Ascending aorta (tissue), 2 donors: Measurements from ENCODE around the gene DGKI. TPM values are rescaled to one million over a fixed set of nuclear protein-coding genes. Genes with fewer than 3 reads are reported as not detected.

ENCODE experiments used
- DNase-seq, 2 donors: peaks; one replicate each; pipeline ENCODE4 v3.0.0-alpha.2; 2019; ENCODE audit warnings: low spot score in 2 of 2
- H3K27ac ChIP-seq, 2 donors: fragments of 200-600 bp; sonication (generic); one replicate each; pipeline ENCODE4 v1.5.1; 2016 to 2017; ENCODE audit warnings: mild to moderate bottlenecking in 1 of 2
- H3K27me3 ChIP-seq: fragments of 200-600 bp; sonication (generic); one replicate; pipeline ENCODE4 v1.5.1; 2017
- H3K36me3 ChIP-seq, 2 donors: fragments of 200-600 bp; sonication (generic); one replicate each; pipeline ENCODE4 v1.5.1; 2016
- H3K4me1 ChIP-seq, 2 donors: fragments of 200-600 bp; sonication (generic); one replicate each; pipeline ENCODE4 v1.5.1; 2016 to 2017; ENCODE audit warnings: mild to moderate bottlenecking in 1 of 2
- H3K4me3 ChIP-seq, 2 donors: fragments of 200-600 bp; sonication (generic); one replicate each; pipeline ENCODE4 v1.5.1; 2016 to 2017; ENCODE audit warnings: mild to moderate bottlenecking in 1 of 2
- H3K9me3 ChIP-seq, 2 donors: fragments of 200-600 bp; sonication (generic); one replicate each; pipeline ENCODE4 v1.5.1; 2016
- intact Hi-C: fragments of 100-400 bp; cut with DNase I; formaldehyde crosslinking; loops from one replicate; pipeline ENCODE4 v1.15.1; 2023
- total RNA-seq: library from RNA; depleted of rRNA; stranded (reverse); fragments of >200 nt; gene quantifications from one replicate; pipeline ENCODE4 v1.1.0, GENCODE V29; 2016
- TF ChIP-seq, protein P1 (sequence below), 3 experiments: fragments of 200-600 bp in 2 of 3; fragments of 450-650 bp in 1 of 3; sonication (generic) in 2 of 3; IDR thresholded peaks; one replicate each; pipeline ENCODE4 v1.5.1; 2016 to 2019; ENCODE audit warnings: antibody characterized with exemption in 3 of 3, mild to moderate bottlenecking in 1 of 3, moderate library complexity in 1 of 3

The DGKI gene
- total RNA-seq, 1 donor from 2014 or later: 13.4 TPM

GRCh38 chr7:137691566-137691965 lies 155.2 kb downstream of the DGKI start:
- TF ChIP-seq, protein P1, sequence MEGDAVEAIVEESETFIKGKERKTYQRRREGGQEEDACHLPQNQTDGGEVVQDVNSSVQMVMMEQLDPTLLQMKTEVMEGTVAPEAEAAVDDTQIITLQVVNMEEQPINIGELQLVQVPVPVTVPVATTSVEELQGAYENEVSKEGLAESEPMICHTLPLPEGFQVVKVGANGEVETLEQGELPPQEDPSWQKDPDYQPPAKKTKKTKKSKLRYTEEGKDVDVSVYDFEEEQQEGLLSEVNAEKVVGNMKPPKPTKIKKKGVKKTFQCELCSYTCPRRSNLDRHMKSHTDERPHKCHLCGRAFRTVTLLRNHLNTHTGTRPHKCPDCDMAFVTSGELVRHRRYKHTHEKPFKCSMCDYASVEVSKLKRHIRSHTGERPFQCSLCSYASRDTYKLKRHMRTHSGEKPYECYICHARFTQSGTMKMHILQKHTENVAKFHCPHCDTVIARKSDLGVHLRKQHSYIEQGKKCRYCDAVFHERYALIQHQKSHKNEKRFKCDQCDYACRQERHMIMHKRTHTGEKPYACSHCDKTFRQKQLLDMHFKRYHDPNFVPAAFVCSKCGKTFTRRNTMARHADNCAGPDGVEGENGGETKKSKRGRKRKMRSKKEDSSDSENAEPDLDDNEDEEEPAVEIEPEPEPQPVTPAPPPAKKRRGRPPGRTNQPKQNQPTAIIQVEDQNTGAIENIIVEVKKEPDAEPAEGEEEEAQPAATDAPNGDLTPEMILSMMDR (IDR thresholded peaks at IDR 0.05): no peak
- peaks cover 0 to 8% of the 10 kb centered on the region in 2 donors for H3K4me1 ChIP-seq
- no peak overlapping the region for H3K4me3 ChIP-seq
- no peaks in the 10 kb centered on the region for H3K27me3 ChIP-seq
- H3K27ac ChIP-seq: peak overlapping the region in 1 of 2 donors; percentile 3
- H3K36me3 ChIP-seq: no peaks in the 10 kb centered on the region
- no peak for DNase-seq
- no peaks in the 10 kb centered on the region for H3K9me3 ChIP-seq
- intact Hi-C loops: no loop called here

DNA sequence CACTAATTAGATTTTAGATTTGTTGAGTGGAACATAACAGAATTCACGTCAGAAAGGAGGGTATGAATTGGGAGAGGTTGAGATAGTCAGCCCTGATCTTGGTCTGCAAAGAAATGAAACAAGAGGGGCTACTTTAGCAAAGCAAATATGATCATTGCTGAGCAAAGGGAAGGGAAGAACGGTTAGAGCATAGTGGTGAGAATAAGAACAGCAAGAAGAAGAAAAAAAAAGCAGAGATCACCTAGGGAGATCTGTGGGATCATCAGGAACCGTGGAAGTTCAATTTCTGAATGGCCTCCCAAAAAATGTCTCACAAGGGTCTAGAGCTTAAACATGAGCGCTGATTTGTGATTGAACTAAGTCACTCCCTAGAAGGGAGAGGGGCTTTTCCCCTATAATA lies 156.1 kb downstream of the DGKI start:
- H3K27ac ChIP-seq: no peak overlapping the region
- intact Hi-C loops: no loop called here
- DNase-seq: no peak
- H3K27me3 ChIP-seq: no peaks in the 10 kb centered on the region
- H3K36me3 ChIP-seq: no peaks in the 10 kb centered on the region
- H3K4me1 ChIP-seq: peaks cover 0 to 8% of the 10 kb centered on the region in 2 donors
- H3K4me3 ChIP-seq: no peak overlapping the region
- TF ChIP-seq, protein P1 (IDR thresholded peaks at IDR 0.05): no peak
- H3K9me3 ChIP-seq: no peaks in the 10 kb centered on the region

GRCh38 chr7:137689761-137690160 lies 157.0 kb downstream of the DGKI start:
- H3K27me3 ChIP-seq: no peaks in the 10 kb centered on the region
- peaks cover 0 to 8% of the 10 kb centered on the region in 2 donors for H3K4me1 ChIP-seq
- H3K4me3 ChIP-seq: no peak overlapping the region
- DNase-seq: no peak
- no peak overlapping the region for H3K27ac ChIP-seq
- H3K36me3 ChIP-seq: no peaks in the 10 kb centered on the region
- no peaks in the 10 kb centered on the region for H3K9me3 ChIP-seq
- TF ChIP-seq, protein P1 (IDR thresholded peaks at IDR 0.05): no peak
- intact Hi-C loops: no loop called here

DNA sequence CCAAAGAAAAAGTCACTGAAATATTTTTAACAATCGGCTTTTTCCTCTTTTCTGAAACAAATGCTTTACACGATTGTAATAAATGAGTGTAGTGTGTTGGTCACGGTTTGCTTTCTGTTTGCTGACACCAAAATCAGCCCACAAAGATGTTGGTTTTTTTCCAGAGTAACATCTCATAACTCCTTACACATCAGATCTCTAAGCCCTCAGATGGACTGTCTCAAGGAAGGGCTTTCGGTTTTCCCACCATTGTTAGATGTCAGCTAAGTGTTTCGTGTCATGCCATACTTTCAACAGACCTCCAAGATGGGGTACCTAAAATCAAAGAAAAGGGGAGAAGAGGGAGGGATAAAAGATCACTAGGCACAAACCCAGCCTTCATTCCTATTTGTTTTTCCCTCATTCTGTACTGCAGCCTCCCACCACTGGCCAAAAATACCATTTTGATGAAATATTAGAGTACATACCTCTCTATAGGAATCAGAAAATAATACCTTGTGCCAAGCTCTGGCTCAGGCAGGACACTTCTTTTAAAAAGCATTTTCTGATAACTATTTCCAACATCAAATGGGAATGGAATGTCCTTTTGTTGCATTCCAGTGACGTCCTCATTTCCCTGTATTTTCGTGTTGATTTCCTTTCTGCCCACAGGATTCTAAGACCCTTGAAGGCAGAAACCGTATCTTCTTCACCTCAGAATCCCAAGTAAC lies 159.1 kb downstream of the DGKI start:
- peaks cover 0 to 8% of the 10 kb centered on the region in 2 donors for H3K4me1 ChIP-seq
- intact Hi-C loops: no loop called here
- DNase-seq: no peak
- no peaks in the 10 kb centered on the region for H3K9me3 ChIP-seq
- H3K36me3 ChIP-seq: no peaks in the 10 kb centered on the region
- H3K27me3 ChIP-seq: no peaks in the 10 kb centered on the region
- no peak overlapping the region for H3K4me3 ChIP-seq
- TF ChIP-seq, protein P1 (IDR thresholded peaks at IDR 0.05): no peak
- peak overlapping the region; percentile 3 to 48 for H3K27ac ChIP-seq

DNA sequence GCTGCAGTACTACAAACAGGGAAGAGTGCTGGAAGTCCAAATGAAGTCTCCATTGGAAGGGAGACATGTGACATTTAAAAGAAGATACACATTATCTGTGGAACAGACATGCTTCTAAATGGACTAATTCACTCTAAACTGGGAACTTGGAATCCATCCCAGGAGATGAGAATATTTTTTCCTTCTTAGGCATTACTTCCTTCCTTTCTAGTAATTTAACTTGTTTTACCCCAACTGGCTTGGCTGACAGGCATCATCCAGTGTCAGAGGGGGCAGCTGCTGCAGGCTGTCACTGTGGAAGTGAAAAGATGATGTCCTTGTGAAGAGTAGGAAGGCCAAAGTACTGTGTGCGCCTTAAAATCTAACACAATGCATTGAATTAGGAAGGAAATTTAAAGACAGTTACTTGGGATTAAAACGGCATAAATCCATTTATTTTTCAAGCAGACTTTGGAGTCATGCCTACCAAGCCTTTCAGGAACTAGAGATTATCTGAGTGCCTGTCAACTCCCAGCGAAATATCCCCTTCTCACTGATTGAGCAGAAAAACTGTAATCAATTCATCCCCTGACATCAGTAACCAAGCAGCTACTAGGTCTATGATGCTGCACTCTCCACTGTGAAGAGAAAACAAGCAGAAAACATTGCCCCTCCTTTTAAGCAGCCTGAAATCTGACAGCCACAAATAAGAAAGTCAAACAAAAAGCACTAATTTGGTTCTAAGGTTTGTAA lies 161.2 kb downstream of the DGKI start:
- H3K36me3 ChIP-seq: no peaks in the 10 kb centered on the region
- peaks cover 0 to 8% of the 10 kb centered on the region in 2 donors for H3K4me1 ChIP-seq
- H3K4me3 ChIP-seq: no peak overlapping the region
- no peak overlapping the region for H3K27ac ChIP-seq
- DNase-seq: no peak
- intact Hi-C loops: no loop called here
- TF ChIP-seq, protein P1 (IDR thresholded peaks at IDR 0.05): no peak
- H3K9me3 ChIP-seq: no peaks in the 10 kb centered on the region
- no peaks in the 10 kb centered on the region for H3K27me3 ChIP-seq
